ENCODE data around the gene KLK14.

The KLK14 gene, protein sequence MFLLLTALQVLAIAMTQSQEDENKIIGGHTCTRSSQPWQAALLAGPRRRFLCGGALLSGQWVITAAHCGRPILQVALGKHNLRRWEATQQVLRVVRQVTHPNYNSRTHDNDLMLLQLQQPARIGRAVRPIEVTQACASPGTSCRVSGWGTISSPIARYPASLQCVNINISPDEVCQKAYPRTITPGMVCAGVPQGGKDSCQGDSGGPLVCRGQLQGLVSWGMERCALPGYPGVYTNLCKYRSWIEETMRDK

DNA sequence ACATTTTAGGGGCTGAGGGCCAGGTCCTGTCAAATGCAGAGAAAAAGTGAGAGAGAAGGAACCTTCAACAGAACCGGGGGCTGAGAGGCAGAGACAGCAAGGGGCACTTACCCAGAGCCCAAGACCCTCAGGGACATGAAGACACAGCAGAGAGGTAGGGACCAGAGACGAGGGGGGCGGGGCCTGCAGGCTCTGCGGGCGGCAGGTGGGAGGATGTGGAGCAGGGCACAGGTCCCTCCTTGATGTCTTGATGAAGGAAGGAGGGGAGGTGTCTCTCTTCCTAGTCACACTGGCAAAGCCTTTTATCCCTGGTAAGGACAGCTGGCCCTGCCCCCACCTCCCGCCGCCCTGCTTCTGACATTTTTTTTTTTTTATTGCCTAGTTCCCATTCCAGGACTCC lies at the start of gene KLK14:
Gene KLK14 (minus strand): TSS at position 277 of the 400 bp plus-strand sequence. CDS start 273 bp downstream, at position 4.
- no peak for DNase-seq (ENCODE audit: low spot score)

GRCh38 chr19:51131780-51132680 lies 49.3 kb upstream of the KLK14 start:
- DNase-seq (ENCODE audit: low spot score) = no peak

DNA sequence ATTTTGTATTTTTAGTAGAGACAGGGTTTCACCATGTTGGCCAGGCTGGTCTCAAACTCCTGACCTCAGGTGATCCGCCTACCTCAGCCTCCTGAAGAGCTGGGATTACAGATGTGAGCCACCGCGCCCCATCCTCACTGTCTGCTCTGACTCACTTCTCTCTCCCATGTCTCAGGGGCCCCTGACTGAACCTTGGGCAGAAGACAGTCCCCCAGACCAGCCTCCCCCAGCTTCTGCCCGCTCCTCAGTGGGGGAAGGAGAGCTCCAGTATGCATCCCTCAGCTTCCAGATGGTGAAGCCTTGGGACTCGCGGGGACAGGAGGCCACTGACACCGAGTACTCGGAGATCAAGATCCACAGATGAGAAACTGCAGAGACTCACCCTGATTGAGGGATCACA lies 47.0 kb upstream of the KLK14 start:
- DNase-seq (ENCODE audit: low spot score) = no peak

DNA sequence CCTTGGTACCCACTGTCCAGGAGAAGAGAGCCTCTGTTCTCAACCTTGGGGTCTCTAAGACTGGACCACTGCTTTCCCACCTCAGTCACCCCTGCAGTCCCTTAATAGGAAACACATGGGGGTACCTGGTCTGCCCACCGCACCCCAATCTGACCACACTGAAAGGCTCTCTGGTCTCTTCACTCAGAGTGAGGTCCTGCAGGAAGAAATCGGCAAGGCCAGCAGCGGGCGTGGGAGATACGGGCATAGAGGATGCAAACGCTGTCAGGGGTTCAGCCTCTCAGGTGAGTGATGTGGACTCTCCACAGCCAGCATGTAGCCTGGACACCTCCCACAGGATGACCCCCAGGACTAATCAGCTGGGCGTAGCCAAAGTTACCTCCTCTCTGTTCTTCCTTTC lies 45.5 kb upstream of the KLK14 start:
- DNase-seq (ENCODE audit: low spot score) = no peak

GRCh38 chr19:51127755-51128154 lies 45.1 kb upstream of the KLK14 start:
- DNase-seq (ENCODE audit: low spot score) = no peak

GRCh38 chr19:51127032-51127431 lies 44.3 kb upstream of the KLK14 start:
- no peak for DNase-seq (ENCODE audit: low spot score)

DNA sequence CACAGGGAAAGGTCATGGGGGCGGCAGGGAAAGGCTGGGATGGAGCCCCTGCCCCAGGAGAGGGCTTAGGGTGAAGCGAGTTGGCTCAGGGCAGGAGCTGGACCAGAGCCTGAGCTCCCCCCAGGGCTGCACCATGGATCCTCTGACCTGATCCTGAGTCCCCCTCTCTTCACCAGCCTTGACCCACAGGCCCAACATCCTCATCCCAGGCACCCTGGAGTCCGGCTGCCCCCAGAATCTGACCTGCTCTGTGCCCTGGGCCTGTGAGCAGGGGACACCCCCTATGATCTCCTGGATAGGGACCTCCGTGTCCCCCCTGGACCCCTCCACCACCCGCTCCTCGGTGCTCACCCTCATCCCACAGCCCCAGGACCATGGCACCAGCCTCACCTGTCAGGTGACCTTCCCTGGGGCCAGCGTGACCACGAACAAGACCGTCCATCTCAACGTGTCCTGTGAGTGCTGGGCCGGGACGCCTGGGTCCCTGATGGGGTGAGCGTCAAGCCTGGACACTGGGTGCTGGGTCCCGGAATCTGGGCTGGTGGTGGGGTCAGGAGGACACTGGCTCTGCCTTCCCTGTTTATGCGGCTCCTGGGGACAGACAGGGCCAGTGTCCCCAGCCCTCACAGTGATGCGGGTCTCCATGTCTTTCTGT lies 42.9 kb upstream of the KLK14 start:
- no peak for DNase-seq (ENCODE audit: low spot score)

DNA sequence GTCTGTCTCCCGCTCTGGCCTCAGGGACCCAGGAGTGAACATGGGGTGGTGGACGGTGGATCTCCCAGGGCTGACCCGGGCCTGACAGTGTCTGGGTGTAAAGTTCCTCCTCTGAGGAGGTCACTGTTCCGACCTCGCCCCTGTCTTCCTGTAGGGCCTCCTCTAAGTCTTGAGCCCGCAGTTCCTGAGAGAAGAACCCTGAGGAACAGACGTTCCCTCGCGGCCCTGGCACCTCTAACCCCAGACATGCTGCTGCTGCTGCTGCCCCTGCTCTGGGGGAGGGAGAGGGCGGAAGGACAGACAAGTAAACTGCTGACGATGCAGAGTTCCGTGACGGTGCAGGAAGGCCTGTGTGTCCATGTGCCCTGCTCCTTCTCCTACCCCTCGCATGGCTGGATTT lies 42.0 kb upstream of the KLK14 start, which contains the start of gene SIGLEC9:
Gene SIGLEC9 (plus strand): TSS at position 178 of the 400 bp plus-strand sequence. CDS start 69 bp downstream, at position 247.
- no peak for DNase-seq (ENCODE audit: low spot score)

- DNase-seq (ENCODE audit: low spot score) = no peak
Observed at GRCh38 chr19:51124216-51124615, 41.5 kb upstream of the KLK14 start.

- no peak for DNase-seq (ENCODE audit: low spot score)
Observed at GRCh38 chr19:51123802-51124201, 41.1 kb upstream of the KLK14 start.

- DNase-seq (ENCODE audit: low spot score) = no peak
Observed at GRCh38 chr19:51123381-51123800, 40.7 kb upstream of the KLK14 start.

- DNase-seq (ENCODE audit: low spot score) = no peak
Observed at GRCh38 chr19:51122112-51122981, 39.7 kb upstream of the KLK14 start.

DNA sequence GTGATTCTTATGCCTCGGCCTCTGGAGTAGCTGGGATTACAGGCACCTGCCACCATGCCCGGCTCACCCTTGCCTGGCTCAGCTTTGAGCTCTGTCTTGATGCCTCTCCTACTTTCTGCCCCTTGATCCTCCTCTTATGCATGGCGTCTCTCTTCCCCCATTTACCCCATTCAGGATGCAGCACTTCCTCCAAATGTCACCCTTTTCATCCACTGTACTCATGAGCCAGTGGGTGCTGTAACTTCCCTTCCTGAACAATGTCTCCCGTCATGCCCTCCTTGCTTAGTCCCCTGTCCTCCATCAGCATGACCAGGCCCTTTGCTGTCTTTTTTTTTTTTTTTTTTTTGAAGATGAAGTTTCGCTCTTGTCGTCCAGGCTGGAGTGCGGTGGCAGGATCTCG lies 38.6 kb upstream of the KLK14 start:
- no peak for DNase-seq (ENCODE audit: low spot score)

DNA sequence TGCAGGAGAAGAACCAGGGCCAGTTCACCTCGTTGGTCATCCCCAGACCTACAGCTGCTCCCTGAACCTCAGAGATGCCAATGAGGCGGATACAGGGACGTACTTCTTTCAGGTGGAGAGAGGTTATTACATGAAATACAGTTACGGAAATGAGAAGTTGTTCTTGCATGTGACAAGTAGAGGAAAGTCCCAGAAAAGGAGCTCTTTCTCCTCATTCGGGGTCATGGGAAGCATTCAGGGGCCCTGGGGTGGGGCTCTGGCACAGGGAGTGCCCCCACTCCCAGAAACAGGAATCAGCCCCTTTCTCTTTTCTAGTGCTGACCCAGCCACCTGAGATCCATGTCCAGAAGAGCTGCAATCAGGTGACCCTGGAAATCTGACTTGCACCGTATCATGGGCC lies 37.5 kb upstream of the KLK14 start:
- DNase-seq (ENCODE audit: low spot score) = no peak

DNA sequence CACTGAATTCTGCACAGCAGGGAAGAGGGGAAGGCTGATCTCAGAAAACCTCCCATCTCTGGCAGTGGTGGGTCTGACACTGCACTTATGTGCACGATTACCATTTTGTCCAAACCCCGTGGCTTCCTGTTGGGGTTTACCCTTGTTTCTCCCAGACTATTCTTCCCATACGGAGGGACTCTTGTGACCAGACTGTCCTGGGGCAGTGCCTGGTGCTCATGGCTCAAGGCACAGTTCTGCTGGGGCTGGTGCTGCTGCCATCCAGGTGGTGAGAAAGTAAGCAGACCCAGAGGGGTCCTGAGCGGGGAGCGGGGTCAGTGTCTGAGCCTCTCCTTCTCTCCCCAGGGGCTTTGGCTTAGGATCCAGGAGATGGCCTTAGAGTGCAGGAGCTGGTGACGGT lies 36.9 kb upstream of the KLK14 start:
- DNase-seq (ENCODE audit: low spot score) = no peak

DNA sequence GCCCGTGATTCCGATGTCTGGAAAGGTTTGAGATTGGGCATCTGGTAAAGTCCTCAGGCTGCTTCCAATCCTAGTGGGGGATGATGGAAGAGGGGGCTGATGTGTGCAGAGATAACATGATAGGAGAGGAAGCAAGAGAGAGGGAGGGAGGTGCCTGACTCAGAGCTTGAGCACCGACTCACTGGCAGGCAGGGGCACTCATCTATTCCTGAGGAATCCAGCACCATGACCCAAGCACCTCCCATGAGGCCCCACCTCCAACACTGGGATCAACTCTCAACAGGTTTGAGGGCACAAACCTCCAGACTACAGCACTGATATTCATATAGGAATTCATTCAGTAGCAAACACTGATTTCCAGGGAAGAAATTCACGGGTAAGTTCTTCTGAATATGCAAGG lies 36.4 kb upstream of the KLK14 start:
- DNase-seq (ENCODE audit: low spot score) = no peak

DNA sequence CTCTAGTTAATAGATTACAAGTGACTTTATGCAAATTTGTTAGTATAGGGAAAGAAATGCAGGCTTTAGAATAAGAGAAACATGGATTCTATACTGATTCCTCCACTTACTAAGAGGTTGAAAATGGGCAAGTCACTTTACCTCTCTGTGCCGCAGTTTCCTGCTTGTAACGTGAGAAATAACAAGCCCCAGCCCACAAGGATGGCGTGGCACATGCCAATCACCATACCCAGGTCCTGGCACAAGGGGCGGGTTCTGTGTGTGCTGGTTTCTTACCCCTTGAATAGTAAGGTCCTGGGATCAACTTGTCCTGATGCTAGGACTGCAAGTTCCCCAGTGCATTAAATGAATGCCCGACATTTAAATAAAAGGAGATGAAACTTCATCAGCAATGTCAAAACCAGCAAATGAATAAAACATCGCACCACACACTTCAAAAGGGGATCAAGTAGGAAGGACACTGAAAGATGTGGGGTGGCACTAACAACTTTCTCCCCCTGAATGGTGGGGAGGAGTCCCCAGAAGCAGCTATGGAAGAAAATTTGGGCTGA lies 34.1 kb upstream of the KLK14 start:
- no peak for DNase-seq (ENCODE audit: low spot score)

- no peak for DNase-seq (ENCODE audit: low spot score)
Observed at GRCh38 chr19:51114087-51114729, 31.5 kb upstream of the KLK14 start.

DNA sequence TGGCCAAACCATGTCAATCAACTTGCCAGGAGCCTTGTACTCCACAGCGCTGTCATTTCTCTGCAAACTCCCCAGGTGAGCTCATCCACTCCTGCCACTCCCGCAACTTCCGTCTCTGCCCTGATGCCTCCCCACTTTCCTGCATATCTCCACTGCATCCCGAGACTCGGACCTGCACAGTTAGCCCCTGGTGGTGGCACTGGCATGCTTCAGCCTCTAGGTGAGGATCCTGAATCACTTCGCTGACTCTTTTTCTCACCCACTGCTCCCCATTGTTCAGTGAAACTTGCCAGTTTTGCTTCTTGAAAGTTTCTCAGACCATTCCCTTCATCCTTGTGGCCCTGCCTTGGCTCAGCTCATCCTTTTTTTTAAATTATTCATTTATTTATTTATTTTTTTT lies 28.9 kb upstream of the KLK14 start:
- DNase-seq (ENCODE audit: low spot score) = no peak

GRCh38 chr19:51110666-51110971 lies 27.9 kb upstream of the KLK14 start:
- DNase-seq (ENCODE audit: low spot score) = no peak

DNA sequence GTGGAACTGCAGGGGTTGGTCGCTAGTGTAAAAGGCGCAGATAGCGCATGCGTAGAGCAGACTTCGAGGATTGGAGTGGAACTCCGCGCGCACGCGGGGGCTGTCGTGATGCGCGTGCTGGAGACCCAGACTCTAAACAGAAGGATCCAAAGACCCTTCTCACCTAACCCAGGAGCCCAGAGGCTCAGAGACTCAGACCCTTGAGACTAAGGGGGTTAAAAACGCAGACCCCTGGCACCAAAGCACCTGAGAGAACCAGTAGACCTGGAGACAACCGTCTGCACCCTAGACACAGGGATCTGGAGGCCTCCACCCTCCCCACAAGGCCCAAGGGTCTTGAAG lies 26.1 kb upstream of the KLK14 start:
- no peak for DNase-seq (ENCODE audit: low spot score)
